ENCODE results near the gene KANSL1.

Gene KANSL1

GRCh38 chr17:46192439-46193150 is 634 bp downstream of the KANSL1 start:
- TF ChIP-seq ARNTL (CRISPR knock-in tag; IDR thresholded peaks at IDR 0.05; ENCODE audit: borderline replicate concordance, low read depth) (no peak), TOX (CRISPR knock-in tag; IDR thresholded peaks at IDR 0.05; ENCODE audit: borderline replicate concordance) (no peak), PATZ1 (CRISPR knock-in tag; IDR thresholded peaks at IDR 0.05; ENCODE audit: borderline replicate concordance) (peak; percentile 78; the same call in 1 of the 2 replicates), ZC3H10 (CRISPR knock-in tag; IDR thresholded peaks at IDR 0.05) (peak; percentile 41; the same call in 1 of the 2 replicates), TSHZ2 (CRISPR knock-in tag; IDR thresholded peaks at IDR 0.05) (peak; percentile 66; the same call in 1 of the 2 replicates)

GRCh38 chr17:46192189-46192438 is 1.1 kb downstream of the KANSL1 start:
- no peak for ATAC-seq
- no peak for TF ChIP-seq ESRRG (CRISPR knock-in tag; IDR thresholded peaks at IDR 0.05)
- no peak for TF ChIP-seq ZC3H10 (CRISPR knock-in tag; IDR thresholded peaks at IDR 0.05)
- no peak for TF ChIP-seq ZNF8 (CRISPR knock-in tag; IDR thresholded peaks at IDR 0.05)
- TF ChIP-seq SNAI2 (CRISPR knock-in tag; IDR thresholded peaks at IDR 0.05), result no peak
- TF ChIP-seq ARNTL (CRISPR knock-in tag; IDR thresholded peaks at IDR 0.05; ENCODE audit: borderline replicate concordance, low read depth), result no peak
- no peak for TF ChIP-seq GLIS3 (CRISPR knock-in tag; IDR thresholded peaks at IDR 0.05)

More at GRCh38 chr17:46192439-46193150, 634 bp downstream of the KANSL1 start:
- ATAC-seq, result peak; percentile 45

- no peak for ATAC-seq
- no peak for TF ChIP-seq ZNF8 (CRISPR knock-in tag; IDR thresholded peaks at IDR 0.05)
- no peak for TF ChIP-seq CREB5 (CRISPR knock-in tag; IDR thresholded peaks at IDR 0.05; ENCODE audit: low read depth)
- TF ChIP-seq SNAI2 (CRISPR knock-in tag; IDR thresholded peaks at IDR 0.05), result no peak
- TF ChIP-seq TCF4 (CRISPR knock-in tag; IDR thresholded peaks at IDR 0.05; ENCODE audit: borderline replicate concordance), result no peak
- no peak for TF ChIP-seq CSDC2 (CRISPR knock-in tag; IDR thresholded peaks at IDR 0.05)
- TF ChIP-seq ZFP3 (CRISPR knock-in tag; IDR thresholded peaks at IDR 0.05), result no peak
- TF ChIP-seq BACH2 (CRISPR knock-in tag; IDR thresholded peaks at IDR 0.05; ENCODE audit: borderline replicate concordance), result no peak
- TF ChIP-seq TSHZ2 (CRISPR knock-in tag; IDR thresholded peaks at IDR 0.05), result no peak
- TF ChIP-seq OSR1 (CRISPR knock-in tag; IDR thresholded peaks at IDR 0.05), result no peak
- no peak for TF ChIP-seq ESRRG (CRISPR knock-in tag; IDR thresholded peaks at IDR 0.05)
- TF ChIP-seq TOX (CRISPR knock-in tag; IDR thresholded peaks at IDR 0.05; ENCODE audit: borderline replicate concordance), result no peak
- no peak for TF ChIP-seq ZNF565 (CRISPR knock-in tag; conservative IDR thresholded peaks at IDR 0.05; ENCODE audit: low read depth)
- no peak for TF ChIP-seq GLIS3 (CRISPR knock-in tag; IDR thresholded peaks at IDR 0.05)
- TF ChIP-seq ZFP30 (CRISPR knock-in tag; IDR thresholded peaks at IDR 0.05), result no peak
These were observed 1.7 kb downstream of the KANSL1 start for GRCh38 chr17:46191322-46192188.
